K562 (cell line): ENCODE data around the gene CARD10. TPM values are rescaled to one million over a fixed set of nuclear protein-coding genes. Genes with fewer than 3 reads are reported as not detected.

ENCODE experiments used
- ATAC-seq: fragments of 200-7000 bp; cut with Tn5 transposase; 3 replicates; pipeline ENCODE4 v1.9.1; 2020; ENCODE audit warnings: moderate library complexity
- Bru-seq: library from RNA; stranded (reverse); fragments of 400-500 nt; gene quantifications from one replicate; lab custom pipeline; 2021; lab: Mats Ljungman, UMichigan
- BruChase-seq, 2 experiments: library from RNA; stranded (reverse); fragments of 400-500 nt; gene quantifications; one replicate each; lab custom pipeline; 2021; lab: Mats Ljungman, UMichigan
- BruUV-seq: library from RNA; stranded (reverse); fragments of 400-500 nt; replicated peaks from 2 replicates; lab custom pipeline; 2021; lab: Mats Ljungman, UMichigan
- CTCF ChIA-PET: fragments of 300-600 bp; formaldehyde crosslinking; extraction: SDS; loops from one replicate; lab custom pipeline; 2021; ENCODE audit warnings: low intra/inter-chr PET ratio; lab: Yijun Ruan, JAX
- POLR2A ChIA-PET: fragments of 300-600, 350-650 bp; sonication (Branson Sonifier 250); formaldehyde crosslinking; extraction: SDS; loops from one replicate; lab custom pipeline; 2021; ENCODE audit warnings: antibody characterized with exemption, inconsistent platforms; lab: Yijun Ruan, JAX
- DNase-seq, 4 experiments: peaks; one replicate each; pipeline versions ENCODE4 v3.0.0 to v3.0.0-alpha.2; 2011 to 2018; ENCODE audit warnings: low spot score in 3 of 4, mixed read lengths in 3 of 4; ENCODE audit errors: extremely low read depth in 1 of 4
- FAIRE-seq: peaks from 2 replicates; lab custom pipeline; 2011; peaks lifted over from hg19 to GRCh38; lab: Jason Lieb, UNC
- H2AFZ ChIP-seq: 2 replicates; pipeline ENCODE4 v1.6.0; 2011; ENCODE audit warnings: low read depth, low read length, control low read depth, inconsistent platforms
- H3K27ac ChIP-seq: fragments of 200-600 bp; 3 replicates; pipeline ENCODE4 v1.8.0; 2011; ENCODE audit warnings: low read depth, mild to moderate bottlenecking, control low read depth, inconsistent platforms, low read length, moderate library complexity, mixed read lengths; ENCODE audit errors: extremely low read depth
- H3K27me3 ChIP-seq, 2 experiments: fragments of 300-600 bp in 1 of 2; 2 replicates in 1 of 2; 3 replicates in 1 of 2; pipeline versions ENCODE4 v1.6.0 to v1.8.0; 2011; ENCODE audit warnings: inconsistent platforms in 2 of 2, low read length in 2 of 2, mild to moderate bottlenecking in 1 of 2, mixed read lengths in 1 of 2, moderate library complexity in 1 of 2; ENCODE audit not compliant: control insufficient read depth in 2 of 2, insufficient read depth in 2 of 2
- H3K36me3 ChIP-seq: fragments of 300-600 bp; 3 replicates; pipeline ENCODE4 v1.8.0; 2011; ENCODE audit warnings: mild to moderate bottlenecking, low read length, inconsistent platforms; ENCODE audit not compliant: control insufficient read depth, insufficient read depth
- H3K4me1 ChIP-seq, 2 experiments: fragments of 200-600 bp in 1 of 2; replicated peaks in 1 of 2; 2 replicates in 1 of 2; 3 replicates in 1 of 2; pipeline versions ENCODE4 v1.5.1 to v1.8.0; 2011; ENCODE audit warnings: inconsistent platforms in 2 of 2, low read length in 2 of 2, mild to moderate bottlenecking in 1 of 2, mixed read lengths in 1 of 2, moderate library complexity in 1 of 2; ENCODE audit not compliant: control insufficient read depth in 2 of 2, insufficient read depth in 2 of 2
- H3K4me2 ChIP-seq: 2 replicates; pipeline ENCODE4 v1.6.1; 2011; ENCODE audit warnings: low read length, control low read depth, inconsistent platforms, mixed read lengths; ENCODE audit not compliant: insufficient read depth
- H3K4me3 ChIP-seq: fragments of 200-600 bp; sonication (generic), shearing (Covaris generic); 2 replicates; pipeline ENCODE4 v1.5.1; 2016; ENCODE audit warnings: control low read depth, inconsistent platforms
- H3K79me2 ChIP-seq: fragments of 200-600 bp; 3 replicates; pipeline ENCODE4 v1.8.0; 2011; ENCODE audit warnings: low read length, inconsistent platforms; ENCODE audit not compliant: control insufficient read depth, insufficient read depth
- H3K9ac ChIP-seq, 2 experiments: 2 replicates each; pipeline versions ENCODE4 v1.6.0 to v1.6.1; 2011; ENCODE audit warnings: low read depth in 2 of 2, low read length in 2 of 2, control low read depth in 1 of 2, inconsistent platforms in 1 of 2, mild to moderate bottlenecking in 1 of 2, mixed read lengths in 1 of 2; ENCODE audit not compliant: insufficient read depth in 1 of 2
- H3K9me1 ChIP-seq: one replicate; pipeline ENCODE4 v1.6.0; 2011; ENCODE audit warnings: inconsistent platforms, mild to moderate bottlenecking, low read length, moderate library complexity; ENCODE audit not compliant: control insufficient read depth, insufficient read depth
- H3K9me3 ChIP-seq: replicated peaks from 2 replicates; pipeline ENCODE4 v1.5.1; 2011; ENCODE audit warnings: low read depth, low read length, inconsistent platforms; ENCODE audit not compliant: control insufficient read depth, insufficient read depth
- H4K20me1 ChIP-seq: replicated peaks from 2 replicates; pipeline ENCODE4 v1.6.1; 2011; ENCODE audit warnings: low read length, inconsistent platforms, mixed read lengths; ENCODE audit not compliant: control insufficient read depth, insufficient read depth
- ARHGAP35 ChIP-seq: fragments of 450-650 bp; IDR thresholded peaks from 2 replicates; pipeline ENCODE4 v1.6.1; 2018; ENCODE audit not compliant: partially characterized antibody
- CHD1 ChIP-seq: fragments of 200-600 bp; sonication (generic); IDR thresholded peaks from one replicate; pipeline ENCODE4 v1.6.1; 2012; ENCODE audit warnings: mild to moderate bottlenecking, moderate library complexity, low read length, inconsistent platforms
- CXXC5 ChIP-seq: fragments of 250-450 bp; sonication (Bioruptor Pico); IDR thresholded peaks from 2 replicates; pipeline ENCODE4 v1.8.0; 2022; ENCODE audit warnings: inconsistent platforms, mild to moderate bottlenecking, moderate library complexity
- GABPA ChIP-seq: fragments of 200-800 bp; sonication (Bioruptor generic); conservative IDR thresholded peaks from 2 replicates; pipeline ENCODE4 v1.6.1; 2016; ENCODE audit warnings: low read depth, missing genetic modification characterization, missing compliant biosample characterization
- GATAD2A ChIP-seq: fragments of 450-650 bp; IDR thresholded peaks from 2 replicates; pipeline ENCODE4 v1.6.1; 2017
- PCBP1 ChIP-seq: fragments of 200-400 bp; formaldehyde crosslinking; IDR thresholded peaks from 2 replicates; pipeline ENCODE4 v1.6.1; 2018; ENCODE audit warnings: mild to moderate bottlenecking, low read depth, low read length; ENCODE audit not compliant: poor library complexity, severe bottlenecking
- PCBP2 ChIP-seq: fragments of 200-400 bp; formaldehyde crosslinking; IDR thresholded peaks from 2 replicates; pipeline ENCODE4 v1.6.1; 2018; ENCODE audit warnings: low read length, low read depth, mild to moderate bottlenecking, moderate library complexity; ENCODE audit not compliant: poor library complexity, severe bottlenecking
- POLR2G ChIP-seq: fragments of 200-400 bp; formaldehyde crosslinking; IDR thresholded peaks from 2 replicates; pipeline ENCODE4 v1.6.1; 2017; ENCODE audit warnings: low read depth, mild to moderate bottlenecking, antibody characterized with exemption, low read length, moderate library complexity
- PTTG1 ChIP-seq: fragments of 450-650 bp; IDR thresholded peaks from 2 replicates; pipeline ENCODE4 v1.6.1; 2016; ENCODE audit warnings: low read depth, mild to moderate bottlenecking, missing genetic modification characterization, missing compliant biosample characterization
- RFX7 ChIP-seq: fragments of 250-450 bp; sonication (Bioruptor Pico); IDR thresholded peaks from 2 replicates; pipeline ENCODE4 v1.5.1; 2021; ENCODE audit warnings: mild to moderate bottlenecking
- WGBS: fragments of 100-300 bp; shearing (Covaris generic); methylation state at CpG from one replicate; pipeline ENCODE4 v1.1.6; 2016; ENCODE audit warnings: low coverage, mixed read lengths; ENCODE audit not compliant: insufficient coverage; ENCODE audit errors: missing lambda C conversion rate; 5-methylcytosine and 5-hydroxymethylcytosine counted together
- in situ Hi-C: fragments of 300-500 bp; cut with MboI; formaldehyde crosslinking; loops from 4 replicates; pipeline ENCODE4 v1.15.0; 2018; ENCODE audit warnings: inconsistent platforms, mixed read lengths
- intact Hi-C: fragments of 100-400 bp; cut with micrococcal nuclease; formaldehyde crosslinking; loops from 2 replicates; pipeline ENCODE4 v1.14.2; 2022
- long read RNA-seq, 3 experiments: library from polyadenylated mRNA in 2 of 3; library from RNA in 1 of 3; unstranded in 2 of 3; stranded (forward) in 1 of 3; transcript quantifications; one replicate each; pipeline ENCODE4 v2.0.0, GENCODE V29; 2019 to 2022
- polyA minus RNA-seq, 3 experiments: library from RNA; depleted of rRNA, polyadenylated mRNA; stranded (reverse); fragments of >200 nt; gene quantifications; 2 replicates each; pipeline ENCODE4 v1.2.3, GENCODE V29; 2011
- polyA plus RNA-seq, 8 experiments: library from polyadenylated mRNA; depleted of rRNA in 4 of 8; stranded (reverse) in 5 of 8; unstranded in 3 of 8; fragments of >200 nt; fragmentation: Nextera tagmentation in 2 of 8; fragmentation: Illumina TruSeq in 1 of 8; extraction: Ambion mirVana in 2 of 8; extraction: Trizol in 1 of 8; gene quantifications; 2 replicates each; pipeline versions ENCODE4 v1.2.1 to v1.2.3, GENCODE V29; 2011 to 2014; ENCODE audit warnings: inconsistent platforms in 1 of 8, missing spikeins in 1 of 8
- total RNA-seq, 7 experiments: library from RNA; depleted of rRNA in 6 of 7; stranded (reverse); fragments of >200 nt in 6 of 7; fragmentation: Illumina TruSeq in 2 of 7; extraction: Trizol in 2 of 7; gene quantifications; 2 replicates each; pipeline versions ENCODE4 v1.2.1 to v1.2.3, GENCODE V29; 2011 to 2021; ENCODE audit warnings: low replicate concordance in 1 of 7

Gene CARD10, protein sequence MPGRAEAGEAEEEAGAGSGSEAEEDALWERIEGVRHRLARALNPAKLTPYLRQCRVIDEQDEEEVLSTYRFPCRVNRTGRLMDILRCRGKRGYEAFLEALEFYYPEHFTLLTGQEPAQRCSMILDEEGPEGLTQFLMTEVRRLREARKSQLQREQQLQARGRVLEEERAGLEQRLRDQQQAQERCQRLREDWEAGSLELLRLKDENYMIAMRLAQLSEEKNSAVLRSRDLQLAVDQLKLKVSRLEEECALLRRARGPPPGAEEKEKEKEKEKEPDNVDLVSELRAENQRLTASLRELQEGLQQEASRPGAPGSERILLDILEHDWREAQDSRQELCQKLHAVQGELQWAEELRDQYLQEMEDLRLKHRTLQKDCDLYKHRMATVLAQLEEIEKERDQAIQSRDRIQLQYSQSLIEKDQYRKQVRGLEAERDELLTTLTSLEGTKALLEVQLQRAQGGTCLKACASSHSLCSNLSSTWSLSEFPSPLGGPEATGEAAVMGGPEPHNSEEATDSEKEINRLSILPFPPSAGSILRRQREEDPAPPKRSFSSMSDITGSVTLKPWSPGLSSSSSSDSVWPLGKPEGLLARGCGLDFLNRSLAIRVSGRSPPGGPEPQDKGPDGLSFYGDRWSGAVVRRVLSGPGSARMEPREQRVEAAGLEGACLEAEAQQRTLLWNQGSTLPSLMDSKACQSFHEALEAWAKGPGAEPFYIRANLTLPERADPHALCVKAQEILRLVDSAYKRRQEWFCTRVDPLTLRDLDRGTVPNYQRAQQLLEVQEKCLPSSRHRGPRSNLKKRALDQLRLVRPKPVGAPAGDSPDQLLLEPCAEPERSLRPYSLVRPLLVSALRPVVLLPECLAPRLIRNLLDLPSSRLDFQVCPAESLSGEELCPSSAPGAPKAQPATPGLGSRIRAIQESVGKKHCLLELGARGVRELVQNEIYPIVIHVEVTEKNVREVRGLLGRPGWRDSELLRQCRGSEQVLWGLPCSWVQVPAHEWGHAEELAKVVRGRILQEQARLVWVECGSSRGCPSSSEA
- 5.4 and 20.1 TPM in 2 replicates for total RNA-seq (2011; cell fraction: chromatin; rRNA removed; ENCODE audit: low replicate concordance)
- 9.2 and 11.7 TPM in 2 replicates for total RNA-seq (2011; cell fraction: nucleolus; rRNA removed)
- 6.9 and 8.3 TPM in 2 replicates for total RNA-seq (2011; cell fraction: nucleoplasm; rRNA removed)
- total RNA-seq (2014; rRNA removed): 4.2 and 4.4 TPM in 2 replicates
- 0.57 and 0.84 TPM in 2 replicates for total RNA-seq (2014; rRNA removed; fragmentation: Illumina TruSeq; extraction: Trizol)
- 1.6 TPM in 2 replicates for total RNA-seq (2015; rRNA removed; fragmentation: Illumina TruSeq; extraction: Trizol)
- 4.6 and 5.8 TPM in 2 replicates for total RNA-seq (2021)
- polyA plus RNA-seq (2011; rRNA removed): 3.0 and 4.2 TPM in 2 replicates
- polyA plus RNA-seq (2011; cell fraction: cytosol; rRNA removed): 4.8 and 9.8 TPM in 2 replicates
- polyA plus RNA-seq (2011; cell fraction: nucleus; rRNA removed): 14.1 and 18.7 TPM in 2 replicates
- polyA plus RNA-seq (2012): 2.4 and 4.6 TPM in 2 replicates
- polyA plus RNA-seq (2014; fragmentation: Illumina TruSeq; extraction: Trizol): 1.5 and 3.2 TPM in 2 replicates
- under 1 TPM; 0.13 to 0.20 TPM for polyA plus RNA-seq (2014; fragmentation: Nextera tagmentation; extraction: Ambion mirVana)
- 3.6 and 5.8 TPM in 2 replicates for polyA plus RNA-seq (2014; rRNA removed)
- 1.2 and 1.3 TPM in 2 replicates for polyA minus RNA-seq (2011; rRNA and poly(A)+ RNA removed)
- 5.9 TPM in 2 replicates for polyA minus RNA-seq (2011; cell fraction: cytosol; rRNA and poly(A)+ RNA removed)
- polyA minus RNA-seq (2011; cell fraction: nucleus; rRNA and poly(A)+ RNA removed): 4.6 and 4.7 TPM in 2 replicates
- Bru-seq, nascent RNA: percentile 49 among the genes with signal in this experiment
- BruChase-seq, experiment 1, labeled RNA remaining after a 2-hour chase: percentile 42 among the genes with signal in this experiment
- percentile 42 among the genes with signal in this experiment for BruChase-seq, experiment 2, labeled RNA remaining after a 6-hour chase
- long read RNA-seq, experiment 1, full-length matches to known transcripts: 2 of 18 reads
- long read RNA-seq, experiment 1, partial matches to known transcripts: 10 of 18 reads
- long read RNA-seq, experiment 1, other reads (novel, unspliced or antisense): 6 of 18 reads
- long read RNA-seq, experiment 2, partial matches to known transcripts: 2 of 6 reads
- long read RNA-seq, experiment 2, other reads (novel, unspliced or antisense): 2 of 6 reads
- long read RNA-seq, experiment 3: 0 reads

DNA sequence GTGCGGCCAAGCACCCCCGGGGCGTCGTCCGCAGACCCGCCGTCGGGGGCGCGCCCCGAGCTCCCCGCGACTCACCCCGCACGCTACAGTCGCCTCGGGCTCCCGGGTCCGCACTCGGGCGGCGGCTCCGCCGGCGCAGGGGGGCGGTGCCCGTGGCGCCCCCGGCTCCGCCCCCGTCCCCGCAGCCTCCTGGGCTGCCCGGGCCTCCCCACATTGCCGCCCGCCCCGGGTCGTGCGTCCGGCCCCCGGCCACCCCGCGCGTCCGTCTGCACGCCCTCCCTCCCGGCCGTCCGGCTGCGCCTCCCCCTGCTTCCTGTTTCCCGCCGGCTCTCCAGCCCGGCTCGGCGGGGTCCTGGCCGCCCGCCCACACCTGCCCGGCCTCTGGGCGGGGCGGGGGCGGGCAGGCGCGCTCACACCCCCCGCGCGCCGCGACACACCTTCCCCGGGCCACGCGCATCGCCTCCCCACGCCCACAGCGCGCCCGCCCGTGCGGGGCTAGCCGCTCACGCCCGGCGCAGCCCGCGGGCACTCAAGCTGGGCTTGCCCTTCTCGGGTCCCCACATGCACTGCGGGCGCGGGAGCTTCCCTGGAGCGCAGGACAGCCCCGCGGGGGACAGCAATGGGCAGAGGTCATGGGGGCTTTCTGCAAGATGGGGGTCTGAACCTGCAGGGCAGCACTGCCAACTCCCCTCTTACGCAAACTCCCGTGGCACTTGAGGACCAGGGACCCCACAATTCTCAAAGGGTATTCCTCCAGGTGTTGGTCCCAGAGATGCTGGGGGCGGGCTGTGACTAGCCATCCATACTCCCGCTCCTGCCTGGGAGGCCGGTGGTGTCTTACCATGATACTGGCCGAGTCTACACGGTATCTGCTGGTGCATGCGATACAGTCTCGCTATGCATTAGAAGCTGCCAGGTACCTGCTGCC is at the start of gene CARD10:
CARD10 (minus strand) TSS at position 148 of the 928 bp plus-strand sequence. CDS start 215 bp downstream, outside the sequence.
- H3K4me1 ChIP-seq: peaks cover 9 to 30% of the 10 kb centered on the region in 2 experiments; a peak in 4 of 5 replicates
- POLR2A ChIA-PET: interaction anchor here (0.7 kb wide), 1 partner anchor 15 kb away, joined by 3 read pairs; no protein-coding TSS in a partner anchor
- peaks cover 6% of the 10 kb centered on the region; the same call in 2 of the 3 replicates for H3K36me3 ChIP-seq
- no TSS peak for BruUV-seq
- no peaks in the 10 kb centered on the region; the same call in 2 of the 3 replicates for H3K79me2 ChIP-seq
- H3K27me3 ChIP-seq: no peaks in the 10 kb centered on the region; a peak in 1 of 5 replicates
- peak within 1 kb of the TSS; percentile 77 for H2AFZ ChIP-seq
- ATAC-seq (peak; percentile 82), FAIRE-seq (no peak), DNase-seq (peak; percentile 61 to 85 (median 75))
- intact Hi-C loops (no loop called here), in situ Hi-C loops (no loop called here)
- peak within 1 kb of the TSS; percentile 75 for H3K4me2 ChIP-seq
- CTCF ChIA-PET: interaction anchor here (0.6 kb wide), 1 partner anchor 206 kb away, joined by 6 read pairs; no protein-coding TSS in a partner anchor
- no peaks in the 10 kb centered on the region for H3K9me3 ChIP-seq
- WGBS: 10% methylated on average over 19 of the region's 99 CpGs
- peak within 1 kb of the TSS; percentile 52 for H3K4me3 ChIP-seq
- peak within 1 kb of the TSS; percentile 44 to 91; a peak in 3 of 4 replicates for H3K9ac ChIP-seq
- H3K9me1 ChIP-seq: no peaks in the 10 kb centered on the region
- no peaks in the 10 kb centered on the region for H4K20me1 ChIP-seq
- H3K27ac ChIP-seq: no peak within 1 kb of the TSS
- no peak for TF ChIP-seq GATAD2A
- TF ChIP-seq PCBP1: no peak
- TF ChIP-seq CHD1: no peak
- TF ChIP-seq ARHGAP35: no peak
- TF ChIP-seq CXXC5 (CRISPR knock-in tag): peak; percentile 40
- TF ChIP-seq POLR2G: peak; percentile 47
- no peak for TF ChIP-seq PTTG1 (tag)
- TF ChIP-seq PCBP2: no peak
- 0 out of 2 replicates have a peak, but pooled peaks have one; percentile 33 for TF ChIP-seq GABPA (tag)
- no peak for TF ChIP-seq RFX7 (CRISPR knock-in tag)
